Hippocampal formation (tissue), 2 donors: ENCODE results near the gene KLF2.

Experiments
- DNase-seq, 2 donors: peaks; one replicate each; lab custom pipeline; 2025; lab: John Stamatoyannopoulos, UW

KLF2 gene

DNA sequence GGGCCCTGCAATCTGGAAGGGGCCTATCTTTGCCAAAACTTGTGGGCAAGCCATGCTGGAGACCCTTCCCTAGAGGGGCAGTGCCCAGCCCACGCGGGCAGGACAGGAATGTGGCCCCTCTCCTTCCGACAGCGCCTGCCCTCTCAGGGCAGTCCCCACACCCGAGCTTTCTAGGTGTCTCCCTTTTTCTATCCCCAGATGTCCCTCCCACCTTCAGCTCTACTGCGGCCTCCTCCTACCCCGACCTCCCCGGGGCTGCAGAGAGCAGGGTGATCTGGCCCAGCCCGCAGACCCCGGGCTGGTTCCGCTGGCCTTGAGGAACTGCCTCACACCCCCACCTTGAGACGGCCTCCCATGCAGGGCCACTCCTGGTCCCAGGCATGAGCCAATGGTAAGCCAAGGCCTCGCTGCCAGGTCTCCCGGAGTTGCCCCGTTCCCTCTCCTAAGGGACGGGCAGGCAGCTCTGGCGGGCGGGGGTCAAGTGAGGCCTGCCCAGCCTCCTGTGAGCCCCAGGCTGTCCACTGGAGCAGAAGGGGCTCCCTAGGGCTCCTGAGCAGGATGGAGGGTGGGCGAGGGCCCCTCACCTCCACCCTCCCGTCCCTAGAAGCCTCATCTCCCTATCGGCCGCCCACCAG is 39.7 kb downstream of the KLF2 start:
- no peak for DNase-seq

GRCh38 chr19:16365300-16365996 is 40.8 kb downstream of the KLF2 start:
- DNase-seq, result no peak

- DNase-seq, result no peak
These were observed 41.4 kb downstream of the KLF2 start for GRCh38 chr19:16366056-16366432.

GRCh38 chr19:16366433-16367260 is 42.0 kb downstream of the KLF2 start:
- DNase-seq, result peak in 1 of 2 donors; percentile 19

GRCh38 chr19:16367261-16367683 is 42.6 kb downstream of the KLF2 start:
- no peak for DNase-seq

DNA sequence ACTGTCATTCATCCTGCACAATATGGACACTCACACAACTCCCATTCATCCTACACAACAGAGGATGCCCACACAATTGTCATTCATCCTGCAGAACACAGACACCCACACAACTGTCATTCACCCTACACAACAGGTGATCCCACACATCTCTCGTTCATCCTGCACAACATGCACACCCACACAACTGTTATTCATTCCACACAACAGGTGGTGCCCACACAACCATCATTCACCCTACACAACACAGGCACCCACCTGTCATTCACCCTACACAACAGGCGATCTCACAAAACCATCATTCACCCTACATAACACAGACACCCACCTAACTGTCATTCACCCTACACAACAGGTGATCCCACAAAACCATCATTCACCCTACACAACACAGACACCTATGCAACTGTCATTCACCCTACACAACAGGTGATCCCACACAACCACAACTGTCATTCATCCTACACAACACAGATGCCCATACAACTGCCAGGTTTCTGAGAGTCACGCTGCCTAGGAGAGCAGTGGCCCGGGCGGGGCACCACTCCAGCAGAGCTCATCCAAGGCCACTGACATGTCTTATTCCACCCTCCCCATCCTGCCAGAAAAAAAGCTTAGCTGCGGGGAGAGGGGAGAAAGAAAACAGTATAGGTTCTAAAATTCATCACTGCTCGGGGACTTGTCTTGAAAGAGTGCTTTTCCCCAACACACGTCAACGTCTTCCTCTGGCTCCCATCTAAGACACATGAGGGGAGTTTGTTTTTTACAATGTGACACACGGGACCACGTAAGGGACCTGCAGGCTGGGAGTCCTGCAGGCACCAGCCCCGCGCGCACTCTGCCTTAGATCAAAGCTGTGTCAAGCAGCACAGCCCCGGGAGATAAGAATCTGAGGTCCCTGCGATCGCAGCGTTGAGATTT is 44.0 kb downstream of the KLF2 start:
- no peak for DNase-seq

DNA sequence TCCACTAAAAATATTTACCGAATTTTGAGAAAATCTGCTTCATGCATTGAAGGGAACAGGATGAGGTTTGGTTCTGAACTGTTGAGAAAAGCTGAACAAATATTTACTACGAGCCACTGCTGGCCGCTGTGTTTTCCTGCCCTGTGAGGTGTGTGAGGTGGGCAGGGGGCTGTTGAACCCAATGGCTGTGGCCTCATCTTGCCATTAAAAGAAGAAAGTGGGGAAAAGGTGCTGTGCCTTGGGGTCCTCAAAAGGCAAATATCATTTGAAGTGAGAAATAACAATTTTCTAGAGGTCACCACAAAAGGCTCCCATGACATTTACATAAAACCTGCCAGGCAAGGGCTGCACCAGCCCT is 44.7 kb downstream of the KLF2 start:
- DNase-seq, result no peak

DNA sequence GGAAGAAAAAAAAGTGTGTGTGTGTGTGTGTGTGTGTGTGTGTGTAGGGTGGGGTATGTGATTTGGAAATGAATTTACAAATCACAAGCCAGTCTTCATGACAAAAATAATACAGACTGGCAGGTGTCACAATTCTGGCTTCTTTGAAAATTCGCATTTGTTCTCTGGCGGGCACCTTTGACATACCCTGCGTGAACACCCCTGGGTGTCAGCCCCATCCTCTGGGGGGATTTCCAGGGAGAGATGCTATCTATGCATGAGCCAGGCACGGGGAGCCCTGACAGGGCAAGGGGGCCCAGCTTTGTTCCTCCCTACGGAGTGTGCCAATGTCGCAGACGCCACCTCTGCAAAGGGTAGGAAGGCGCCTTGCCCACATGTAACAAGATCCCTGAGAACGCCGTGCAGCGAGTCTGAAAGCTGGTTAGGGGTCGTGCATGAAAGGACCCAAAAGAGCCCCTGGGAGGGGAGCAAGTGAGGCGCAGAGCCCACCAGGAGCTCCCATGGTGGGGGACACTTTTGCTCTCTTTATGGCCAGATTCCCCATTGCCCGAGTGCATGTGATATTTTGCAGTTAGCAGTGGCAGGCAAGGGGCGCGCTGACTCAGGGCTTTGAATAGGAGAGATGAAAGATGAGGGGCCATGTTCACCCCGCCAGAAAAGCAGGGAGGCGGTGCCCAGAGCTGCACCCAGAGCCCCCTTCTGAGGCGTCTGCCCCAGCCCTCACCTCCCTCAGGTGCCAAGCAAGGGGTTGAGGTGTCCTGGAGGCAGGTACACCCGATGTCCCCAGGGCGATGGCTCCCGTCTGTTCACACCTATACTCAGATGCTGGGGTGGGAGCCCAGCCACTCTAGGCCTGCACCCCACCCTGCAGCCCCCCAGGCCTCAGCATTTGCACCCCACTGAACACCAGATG is 45.3 kb downstream of the KLF2 start:
- no peak for DNase-seq

GRCh38 chr19:16370641-16371391 is 46.2 kb downstream of the KLF2 start:
- no peak for DNase-seq

GRCh38 chr19:16371540-16371986 is 46.9 kb downstream of the KLF2 start:
- no peak for DNase-seq

GRCh38 chr19:16372065-16372915 is 47.7 kb downstream of the KLF2 start:
- DNase-seq, result no peak

- no peak for DNase-seq
These were observed 48.5 kb downstream of the KLF2 start for GRCh38 chr19:16373079-16373478.

DNA sequence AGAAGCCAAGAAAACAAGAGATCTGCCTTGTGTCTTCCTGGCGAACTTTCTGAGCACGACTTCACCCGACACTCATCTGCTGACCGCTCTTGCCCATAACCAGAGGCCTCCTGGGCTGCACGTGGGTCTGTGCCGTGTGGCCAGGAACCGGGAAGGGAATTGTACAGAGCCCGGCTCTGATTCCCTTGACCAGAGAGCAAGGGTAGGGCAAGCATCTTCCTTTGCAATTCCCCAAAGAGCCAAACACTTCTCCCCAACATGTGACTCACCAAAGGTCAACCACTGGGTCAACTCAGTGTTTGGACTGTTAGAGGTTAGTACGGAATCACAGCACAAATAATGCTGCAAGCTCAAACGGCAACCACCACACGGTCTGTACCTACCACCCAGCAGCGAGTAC is 48.9 kb downstream of the KLF2 start:
- no peak for DNase-seq

DNA sequence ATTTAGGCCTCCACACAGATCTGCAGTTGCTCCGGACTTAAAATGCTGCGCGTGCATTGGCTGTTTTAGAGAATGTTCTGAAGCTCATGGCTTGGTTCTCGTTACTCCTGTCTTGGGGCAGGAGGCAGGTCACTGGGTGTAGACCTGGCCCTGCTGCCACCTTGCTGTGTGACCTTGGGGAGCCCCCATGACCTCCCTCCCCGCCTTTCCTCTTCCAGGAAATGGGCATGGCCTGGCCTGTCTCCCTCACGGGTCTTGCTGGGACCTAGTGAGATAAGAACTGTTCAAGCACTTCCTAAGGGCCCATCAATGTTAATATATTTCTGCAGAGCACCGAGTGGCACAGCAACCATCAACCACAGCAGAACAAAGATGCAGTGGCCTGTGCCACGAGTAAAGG is 49.4 kb downstream of the KLF2 start:
- DNase-seq, result no peak

GRCh38 chr19:16374436-16374835 is 49.8 kb downstream of the KLF2 start:
- no peak for DNase-seq

DNA sequence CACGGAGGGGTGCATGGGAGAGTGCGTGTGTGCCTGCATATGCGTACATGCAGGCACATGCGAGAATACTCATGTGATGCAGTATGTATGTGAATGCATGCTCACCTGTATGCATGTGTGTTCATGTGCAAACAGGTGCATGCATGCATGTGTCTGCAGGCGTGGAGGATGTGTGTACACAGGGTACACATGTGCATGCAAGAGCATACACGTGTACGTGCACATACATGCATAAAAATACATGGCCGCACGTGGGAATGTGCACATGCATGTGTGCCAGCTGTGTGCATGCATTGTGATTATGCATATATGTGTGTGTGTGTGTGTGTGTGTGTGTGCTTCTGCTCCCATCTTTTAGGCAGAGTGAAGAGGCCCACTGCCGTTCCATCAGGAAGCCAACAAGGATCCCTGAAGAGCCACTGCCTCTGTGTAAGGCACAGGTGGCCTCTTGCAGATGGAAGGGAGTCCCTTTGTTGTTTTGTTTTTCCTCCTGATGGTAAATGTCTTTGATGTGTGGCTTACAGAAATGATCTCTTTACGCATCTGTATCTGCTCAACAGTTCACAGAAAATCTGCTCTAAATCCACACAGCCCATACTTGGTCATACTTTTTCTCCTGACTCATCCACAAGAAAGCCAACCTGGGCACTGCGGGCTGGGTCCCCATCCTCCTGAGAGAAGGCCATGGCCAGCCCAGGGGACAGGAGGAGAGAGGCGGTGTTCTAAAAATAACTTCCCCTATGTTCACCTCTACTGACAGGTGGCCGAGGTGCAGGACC is 50.7 kb downstream of the KLF2 start:
- DNase-seq, result no peak

GRCh38 chr19:16375936-16376185 is 51.2 kb downstream of the KLF2 start:
- no peak for DNase-seq

- DNase-seq, result no peak
These were observed 51.6 kb downstream of the KLF2 start for GRCh38 chr19:16376241-16376640.

GRCh38 chr19:16376649-16377048 is 52.0 kb downstream of the KLF2 start:
- DNase-seq, result no peak
